ENCODE measurements around the gene ARHGAP10.

ARHGAP10 gene

DNA sequence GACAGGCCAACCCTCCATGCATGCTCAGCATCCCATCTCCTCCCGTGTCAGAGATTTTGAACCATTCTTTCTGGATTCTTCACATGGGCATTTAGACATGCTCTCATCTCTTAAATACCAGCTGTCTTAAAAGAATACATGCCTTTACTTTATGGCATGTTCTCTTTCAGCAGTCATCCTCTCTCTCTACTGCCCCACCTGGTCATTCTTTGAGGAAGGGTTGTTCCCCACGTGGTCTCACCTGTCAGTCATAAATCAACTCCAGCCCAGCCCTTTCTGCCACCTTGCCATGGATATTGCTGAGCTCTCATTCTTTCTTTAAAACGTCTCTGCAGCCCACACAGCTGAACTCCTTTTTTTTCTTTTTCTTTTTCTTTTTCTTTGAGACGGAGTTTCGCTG lies 111.3 kb downstream of the ARHGAP10 start:
- H3K27ac ChIP-seq: no peak overlapping the region
- TF ChIP-seq, protein P1, sequence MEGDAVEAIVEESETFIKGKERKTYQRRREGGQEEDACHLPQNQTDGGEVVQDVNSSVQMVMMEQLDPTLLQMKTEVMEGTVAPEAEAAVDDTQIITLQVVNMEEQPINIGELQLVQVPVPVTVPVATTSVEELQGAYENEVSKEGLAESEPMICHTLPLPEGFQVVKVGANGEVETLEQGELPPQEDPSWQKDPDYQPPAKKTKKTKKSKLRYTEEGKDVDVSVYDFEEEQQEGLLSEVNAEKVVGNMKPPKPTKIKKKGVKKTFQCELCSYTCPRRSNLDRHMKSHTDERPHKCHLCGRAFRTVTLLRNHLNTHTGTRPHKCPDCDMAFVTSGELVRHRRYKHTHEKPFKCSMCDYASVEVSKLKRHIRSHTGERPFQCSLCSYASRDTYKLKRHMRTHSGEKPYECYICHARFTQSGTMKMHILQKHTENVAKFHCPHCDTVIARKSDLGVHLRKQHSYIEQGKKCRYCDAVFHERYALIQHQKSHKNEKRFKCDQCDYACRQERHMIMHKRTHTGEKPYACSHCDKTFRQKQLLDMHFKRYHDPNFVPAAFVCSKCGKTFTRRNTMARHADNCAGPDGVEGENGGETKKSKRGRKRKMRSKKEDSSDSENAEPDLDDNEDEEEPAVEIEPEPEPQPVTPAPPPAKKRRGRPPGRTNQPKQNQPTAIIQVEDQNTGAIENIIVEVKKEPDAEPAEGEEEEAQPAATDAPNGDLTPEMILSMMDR (conservative IDR thresholded peaks at IDR 0.05): peak; percentile 12; the same call in 1 of the 2 replicates

DNA sequence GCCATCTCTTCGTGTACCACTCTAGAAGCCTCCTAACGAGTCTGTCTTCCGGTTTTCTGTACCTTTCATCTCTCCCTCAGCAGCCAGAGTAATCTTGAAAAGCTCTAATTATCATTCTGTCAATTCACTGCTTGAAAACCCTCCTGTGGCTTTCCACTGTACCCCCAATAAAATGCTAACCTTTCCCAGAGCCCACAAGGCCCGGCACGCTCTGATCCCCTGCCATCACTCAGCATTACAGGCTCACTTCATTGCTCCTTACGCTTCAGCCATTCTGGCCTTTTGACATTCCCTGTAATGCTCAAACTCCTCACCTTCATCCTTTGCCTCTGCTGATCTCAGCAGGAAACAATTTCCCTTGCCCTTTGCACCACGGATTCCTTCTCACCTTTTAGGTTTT lies 112.9 kb downstream of the ARHGAP10 start:
- TF ChIP-seq, protein P1 (conservative IDR thresholded peaks at IDR 0.05): no peak
- H3K27ac ChIP-seq: no peak overlapping the region

DNA sequence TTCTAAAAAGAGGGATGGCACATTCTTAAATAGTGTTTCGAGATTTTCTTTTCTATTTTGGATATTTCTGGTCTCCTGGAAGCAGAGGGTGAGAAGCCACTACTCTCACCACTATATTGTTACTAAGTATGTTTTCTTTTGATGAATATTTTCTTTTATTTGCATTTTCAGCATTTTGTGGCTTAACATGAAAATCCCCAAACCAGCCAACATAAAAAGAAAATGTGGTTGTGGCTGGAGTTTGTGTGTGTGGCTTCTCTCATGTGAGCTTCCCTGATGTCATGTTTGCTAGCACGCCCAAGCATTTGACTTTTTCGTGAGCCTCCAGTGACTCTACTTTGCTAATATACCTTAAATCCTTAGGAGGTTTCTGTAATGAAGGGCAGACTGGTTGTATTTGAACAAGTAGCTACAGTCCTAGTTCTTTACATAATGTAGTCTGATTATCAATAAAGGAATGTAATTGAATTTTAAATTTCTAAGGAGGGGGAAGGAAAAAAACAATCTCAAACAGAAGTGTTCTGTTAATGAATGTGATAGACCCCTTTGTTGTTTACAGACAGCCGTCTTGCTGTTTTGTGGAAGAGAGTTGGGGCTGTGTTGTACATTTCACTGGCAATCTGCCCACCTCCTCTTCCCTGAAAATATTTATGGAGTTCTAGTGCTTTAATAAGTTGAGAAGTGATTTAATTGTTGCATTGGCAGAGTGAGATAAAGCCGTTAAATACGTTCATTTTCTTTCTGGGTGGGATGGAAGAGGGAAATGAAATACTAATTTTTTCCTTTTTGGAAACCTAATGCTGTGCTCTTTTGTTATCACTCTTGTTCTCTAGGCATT lies 114.6 kb downstream of the ARHGAP10 start:
- no peak overlapping the region for H3K27ac ChIP-seq
- TF ChIP-seq, protein P1 (conservative IDR thresholded peaks at IDR 0.05): no peak

DNA sequence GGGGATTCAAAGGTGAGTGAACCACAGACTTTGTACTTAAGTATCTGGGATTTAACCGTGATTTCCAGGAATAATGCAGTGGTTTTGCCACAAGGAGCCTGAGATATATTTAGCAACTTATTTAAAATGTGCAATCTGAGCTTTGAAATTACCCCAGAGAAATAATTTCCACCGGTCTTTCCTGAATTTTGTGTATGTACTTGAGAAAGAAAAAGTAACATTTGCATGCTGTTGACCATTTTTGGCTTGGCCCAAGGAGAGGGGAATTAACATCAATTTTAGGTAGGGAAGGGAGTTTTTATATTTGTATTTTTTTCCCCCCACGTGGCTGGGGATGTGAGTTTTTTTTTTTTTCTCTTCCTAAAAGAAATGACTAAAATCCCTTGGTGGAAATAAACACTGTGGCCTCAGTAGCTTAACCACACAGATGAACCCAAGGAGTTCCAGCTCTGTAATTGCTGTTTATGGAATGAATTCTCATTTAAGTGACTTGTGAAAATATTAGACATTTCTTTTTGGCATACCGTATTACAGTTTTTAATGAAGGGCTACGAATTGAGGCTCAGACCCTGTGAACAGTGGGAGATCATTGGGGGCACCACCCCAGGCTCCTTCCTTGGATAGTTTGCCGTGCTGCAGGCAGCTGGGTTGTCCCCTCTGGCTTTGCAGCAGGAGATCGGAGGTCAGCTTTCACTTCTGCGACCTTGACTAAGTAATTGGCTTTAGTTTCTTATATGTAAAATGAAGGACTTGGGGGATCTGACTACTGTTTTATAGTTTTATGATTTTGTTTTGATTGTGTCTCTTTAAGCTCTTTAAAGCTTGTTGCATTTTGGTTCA lies 116.1 kb downstream of the ARHGAP10 start:
- TF ChIP-seq, protein P1 (conservative IDR thresholded peaks at IDR 0.05): no peak
- no peak overlapping the region for H3K27ac ChIP-seq

DNA sequence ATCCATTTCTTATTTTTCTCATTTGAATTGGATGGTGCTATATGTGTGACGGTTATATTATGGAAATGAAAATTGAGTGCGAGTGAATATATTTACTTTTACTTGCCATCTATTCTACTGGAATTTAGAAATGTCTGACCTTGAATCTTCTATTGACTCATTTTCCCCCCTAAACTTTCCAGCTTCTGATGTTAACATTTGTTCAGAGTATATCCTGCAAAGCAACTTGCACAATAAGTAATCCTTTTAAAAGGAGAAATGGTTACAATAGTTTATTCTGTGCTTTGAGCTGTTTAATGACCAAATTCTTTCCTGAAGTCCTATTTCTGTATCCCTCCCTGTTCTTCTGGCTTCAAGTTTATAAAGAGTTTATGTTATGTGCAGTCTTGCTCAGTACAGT lies 116.7 kb downstream of the ARHGAP10 start:
- TF ChIP-seq, protein P1 (conservative IDR thresholded peaks at IDR 0.05): no peak
- no peak overlapping the region for H3K27ac ChIP-seq

DNA sequence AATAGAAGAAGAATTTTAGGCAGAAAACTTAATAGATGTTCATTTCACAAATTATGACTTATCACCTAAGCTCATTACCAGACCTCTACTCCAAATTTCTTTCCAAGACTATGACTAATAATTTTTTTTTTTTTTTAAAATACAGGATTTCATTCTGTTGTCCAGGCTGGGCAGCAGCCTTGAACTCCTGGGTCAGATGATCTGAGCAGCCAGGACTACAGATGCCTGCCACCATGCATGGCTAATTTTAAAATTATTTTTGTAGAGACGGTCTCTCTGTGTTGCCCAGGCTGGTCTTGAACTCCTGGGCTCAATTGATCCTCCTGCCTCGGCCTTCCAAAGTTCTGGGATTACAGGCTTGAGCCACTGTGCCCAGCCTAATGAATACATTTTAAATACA lies 119.2 kb downstream of the ARHGAP10 start:
- TF ChIP-seq, protein P1 (conservative IDR thresholded peaks at IDR 0.05): no peak
- H3K27ac ChIP-seq: peak overlapping the region; percentile 20; the same call in 1 of the 2 replicates

DNA sequence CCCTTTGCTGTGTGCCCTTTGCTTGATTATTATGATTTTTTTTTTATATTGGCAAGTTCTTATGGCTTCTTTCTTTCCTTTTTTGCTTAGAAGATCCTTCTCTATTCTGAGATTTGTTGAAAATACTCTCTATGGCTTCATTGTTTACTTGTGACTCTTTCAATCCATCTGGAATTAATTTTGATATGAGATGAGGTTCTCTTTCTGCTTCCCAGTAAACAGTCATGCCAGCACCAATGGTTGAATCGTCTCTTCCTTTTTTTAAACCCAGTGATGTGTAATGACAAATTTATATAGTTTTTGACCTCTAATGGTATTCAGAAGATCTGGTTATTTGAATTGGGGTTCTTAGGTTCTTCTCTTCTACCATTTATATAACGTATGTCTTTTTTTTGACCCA lies 121.8 kb downstream of the ARHGAP10 start:
- no peak overlapping the region for H3K27ac ChIP-seq
- TF ChIP-seq, protein P1 (conservative IDR thresholded peaks at IDR 0.05): no peak

Measured in VCaP (cell line).